Endodermal cell (in vitro differentiated cells): ENCODE data around the gene PPP1CB. TPM values are rescaled to one million over a fixed set of nuclear protein-coding genes. Genes with fewer than 3 reads are reported as not detected.

ENCODE experiments used
- DNase-seq: peaks from one replicate; pipeline ENCODE4 v3.0.0-alpha.2; 2017
- H3K27ac ChIP-seq: 2 replicates; pipeline ENCODE4 v1.5.1; 2013; ENCODE audit warnings: mild to moderate bottlenecking, low read depth, low read length, moderate library complexity
- H3K27me3 ChIP-seq: 2 replicates; pipeline ENCODE4 v1.6.1; 2013; ENCODE audit warnings: mild to moderate bottlenecking, low read length, moderate library complexity; ENCODE audit not compliant: insufficient read depth, control insufficient read depth, poor library complexity, severe bottlenecking
- H3K36me3 ChIP-seq: 2 replicates; pipeline ENCODE4 v1.7.0; 2013; ENCODE audit warnings: mild to moderate bottlenecking, low read length, moderate library complexity; ENCODE audit not compliant: control insufficient read depth, insufficient read depth
- H3K4me1 ChIP-seq: one replicate; pipeline ENCODE4 v1.7.0; 2013; ENCODE audit warnings: low read length; ENCODE audit not compliant: control insufficient read depth, insufficient read depth
- H3K4me3 ChIP-seq: 2 replicates; pipeline ENCODE4 v1.5.1; 2013; ENCODE audit warnings: mild to moderate bottlenecking, low read length, moderate library complexity
- H3K9ac ChIP-seq: 2 replicates; pipeline ENCODE4 v1.6.1; 2013; ENCODE audit warnings: mild to moderate bottlenecking, low read length, moderate library complexity; ENCODE audit not compliant: poor library complexity, severe bottlenecking; ENCODE audit errors: extremely low read depth
- H3K9me3 ChIP-seq: 2 replicates; pipeline ENCODE4 v1.6.1; 2013; ENCODE audit warnings: mild to moderate bottlenecking, low read length, moderate library complexity; ENCODE audit not compliant: control insufficient read depth
- H3K27ac Mint-ChIP-seq: 2 replicates; pipeline ENCODE4 v1.8.0; 2020; ENCODE audit warnings: mixed read lengths
- H3K27me3 Mint-ChIP-seq: 2 replicates; pipeline ENCODE4 v1.8.0; 2021; ENCODE audit warnings: mild to moderate bottlenecking, mixed read lengths; ENCODE audit not compliant: insufficient read depth
- H3K36me3 Mint-ChIP-seq: 2 replicates; pipeline ENCODE4 v1.8.0; 2020; ENCODE audit warnings: low read depth, mixed read lengths
- H3K4me1 Mint-ChIP-seq: 2 replicates; pipeline ENCODE4 v1.8.0; 2020; ENCODE audit warnings: mixed read lengths
- H3K4me3 Mint-ChIP-seq: 2 replicates; pipeline ENCODE4 v1.8.0; 2020; ENCODE audit warnings: mild to moderate bottlenecking, moderate library complexity, mixed read lengths
- H3K9me3 Mint-ChIP-seq: 2 replicates; pipeline ENCODE4 v1.8.0; 2020; ENCODE audit warnings: mild to moderate bottlenecking, mixed read lengths
- CTCF ChIP-seq: fragments of 200-600 bp; sonication (generic); conservative IDR thresholded peaks from 2 replicates; pipeline ENCODE4 v1.5.0; 2021; ENCODE audit warnings: antibody characterized with exemption, mild to moderate bottlenecking
- WGBS, 2 experiments: methylation state at CpG; one replicate each; pipeline versions ENCODE4 v1.1.5 to v1.1.7; 2013; ENCODE audit warnings: missing lambda C conversion rate in 2 of 2, mixed read lengths in 1 of 2; ENCODE audit not compliant: insufficient coverage in 1 of 2, insufficient read length in 1 of 2; 5-methylcytosine and 5-hydroxymethylcytosine counted together
- total RNA-seq, 2 donors: library from RNA; stranded (reverse); fragmentation: NEBNext Ultra II Directional in 1 of 2; extraction: Animal tissue kit (Norgen Biotek cat#: 25700) in 1 of 2; gene quantifications; 2 replicates in 1 of 2; 3 replicates in 1 of 2; pipeline ENCODE4 v1.2.1, GENCODE V29; 2021

Gene PPP1CB
- total RNA-seq, 2 donors from 2014 or later: 175 to 201 TPM

- H3K4me1 Mint-ChIP-seq: no peaks in the 10 kb centered on the region
- H3K27ac ChIP-seq: no peak overlapping the region
- H3K9me3 Mint-ChIP-seq: peaks cover 4% of the 10 kb centered on the region
- H3K4me3 ChIP-seq: no peak overlapping the region
- no peak for DNase-seq
- no peaks in the 10 kb centered on the region for H3K27me3 ChIP-seq
- no peaks in the 10 kb centered on the region for H3K27me3 Mint-ChIP-seq
- no peak overlapping the region for H3K9ac ChIP-seq
- H3K4me1 ChIP-seq: no peaks in the 10 kb centered on the region
- no peak overlapping the region for H3K4me3 Mint-ChIP-seq
- no peaks in the 10 kb centered on the region for H3K9me3 ChIP-seq
- no peak for TF ChIP-seq CTCF
- WGBS, 2 experiments: 82 to 91% methylated on average over 3 to 4 of the region's 4 CpGs
- H3K36me3 Mint-ChIP-seq: no peaks in the 10 kb centered on the region
- no peak overlapping the region for H3K27ac Mint-ChIP-seq
- no peaks in the 10 kb centered on the region for H3K36me3 ChIP-seq
Measured at GRCh38 chr2:28716265-28716865, 35.3 kb upstream of the PPP1CB start.

- Mint-ChIP-seq H3K27ac (no peak overlapping the region), H3K36me3 (no peaks in the 10 kb centered on the region), H3K4me3 (no peak overlapping the region), H3K27me3 (no peaks in the 10 kb centered on the region), H3K9me3 (peaks cover 4% of the 10 kb centered on the region), H3K4me1 (no peaks in the 10 kb centered on the region)
- no peak overlapping the region for H3K4me3 ChIP-seq
- TF ChIP-seq CTCF: no peak
- WGBS, 2 experiments: 91% methylated on average over 5 of the region's 5 CpGs
- H3K36me3 ChIP-seq: no peaks in the 10 kb centered on the region
- H3K9me3 ChIP-seq: no peaks in the 10 kb centered on the region
- H3K27ac ChIP-seq: no peak overlapping the region
- DNase-seq: no peak
- no peak overlapping the region for H3K9ac ChIP-seq
- no peaks in the 10 kb centered on the region for H3K4me1 ChIP-seq
- H3K27me3 ChIP-seq: no peaks in the 10 kb centered on the region
Measured at GRCh38 chr2:28717339-28717758, 34.3 kb upstream of the PPP1CB start.

GRCh38 chr2:28720345-28720744 is 31.3 kb upstream of the PPP1CB start:
- H3K4me3 ChIP-seq: no peak overlapping the region
- Mint-ChIP-seq H3K4me1 (no peaks in the 10 kb centered on the region), H3K9me3 (peaks cover 4% of the 10 kb centered on the region), H3K27ac (no peak overlapping the region), H3K36me3 (no peaks in the 10 kb centered on the region), H3K4me3 (no peak overlapping the region), H3K27me3 (no peaks in the 10 kb centered on the region)
- no peaks in the 10 kb centered on the region for H3K27me3 ChIP-seq
- no peak for DNase-seq
- no peaks in the 10 kb centered on the region for H3K9me3 ChIP-seq
- H3K4me1 ChIP-seq: no peaks in the 10 kb centered on the region
- no peak overlapping the region for H3K9ac ChIP-seq
- H3K27ac ChIP-seq: no peak overlapping the region
- WGBS, 2 experiments: 90 to 97% methylated on average over 3 of the region's 3 CpGs
- no peaks in the 10 kb centered on the region for H3K36me3 ChIP-seq
- TF ChIP-seq CTCF: no peak
